ENCODE measurements around the gene MOCS3. TPM values are rescaled to one million over a fixed set of nuclear protein-coding genes. Genes with fewer than 3 reads are reported as not detected.
A peak's percentile ranks its signal among the peaks of the same experiment; 100 is the strongest.
"Not testable (repeated sequence)": the region's sequence is repeated elsewhere in the genome, so short reads cannot be mapped to it uniquely, and the experiment has no call there.

MOCS3 gene
- total RNA-seq, 1 experiment from 2014 or later: 10.1 TPM

DNA sequence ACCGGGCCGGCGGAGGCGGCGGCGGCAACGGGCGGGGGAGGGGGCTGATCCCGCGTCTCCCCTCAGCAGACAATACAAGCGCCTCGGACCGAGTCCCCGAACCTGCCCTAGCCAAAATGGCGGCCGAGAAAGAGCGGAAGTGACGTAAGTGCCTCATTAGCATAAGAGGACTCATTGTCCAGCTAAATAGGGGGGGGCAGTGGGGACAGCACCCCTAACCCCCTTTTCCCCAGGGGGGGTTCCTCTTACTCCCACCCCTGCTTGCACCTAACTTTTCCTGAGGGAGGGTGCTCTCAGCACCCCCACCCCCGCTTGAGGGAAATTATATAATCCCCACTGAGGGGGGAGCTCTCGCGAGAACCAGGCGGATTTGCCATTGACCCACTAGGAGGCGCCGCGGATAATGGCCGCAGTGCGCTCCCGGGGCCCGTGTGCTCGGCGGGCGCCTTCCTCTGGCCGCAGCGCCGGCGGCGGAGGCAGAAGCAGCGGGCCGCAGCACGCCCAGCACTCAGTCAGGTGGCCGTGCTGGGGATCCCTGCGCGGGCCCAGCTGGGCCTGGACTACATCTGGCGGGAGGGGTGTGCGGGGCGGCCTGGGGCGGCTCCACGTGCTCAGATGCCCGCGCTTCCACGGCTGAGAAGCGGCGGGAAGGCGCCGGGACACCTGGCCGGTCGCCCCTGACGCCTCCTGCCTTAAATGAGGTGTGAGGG is 27.2 kb upstream of the MOCS3 start, which contains the start of gene ADNP:
TSS of gene ADNP (minus strand) at position 132 of the 710 bp plus-strand sequence. CDS start 27,441 bp downstream, outside the sequence.
- DNase-seq (ENCODE audit: low read depth): peak; percentile 93

DNA sequence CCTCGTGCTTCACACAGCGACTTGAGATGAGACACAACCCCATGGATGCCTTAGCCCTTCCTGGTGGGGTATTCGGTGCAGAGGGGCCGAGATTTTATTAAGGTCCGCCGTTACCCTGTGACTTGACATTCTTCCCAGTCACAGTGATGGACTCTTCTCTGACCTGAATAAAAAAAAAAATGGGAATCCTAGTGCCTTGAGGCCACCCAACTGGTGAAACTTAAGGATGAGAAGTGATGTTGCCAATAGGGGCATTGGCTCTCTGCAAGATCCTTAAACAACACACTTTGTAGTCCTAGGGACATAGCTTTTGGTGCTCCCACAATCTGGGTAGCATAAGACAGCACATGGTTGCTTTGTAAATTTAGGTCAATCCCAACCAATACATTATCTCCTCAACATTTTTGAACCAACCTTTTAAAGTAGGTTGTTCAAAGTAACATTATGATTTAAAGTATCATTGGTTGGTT is 26.6 kb upstream of the MOCS3 start:
- DNase-seq (ENCODE audit: low read depth): no peak

DNA sequence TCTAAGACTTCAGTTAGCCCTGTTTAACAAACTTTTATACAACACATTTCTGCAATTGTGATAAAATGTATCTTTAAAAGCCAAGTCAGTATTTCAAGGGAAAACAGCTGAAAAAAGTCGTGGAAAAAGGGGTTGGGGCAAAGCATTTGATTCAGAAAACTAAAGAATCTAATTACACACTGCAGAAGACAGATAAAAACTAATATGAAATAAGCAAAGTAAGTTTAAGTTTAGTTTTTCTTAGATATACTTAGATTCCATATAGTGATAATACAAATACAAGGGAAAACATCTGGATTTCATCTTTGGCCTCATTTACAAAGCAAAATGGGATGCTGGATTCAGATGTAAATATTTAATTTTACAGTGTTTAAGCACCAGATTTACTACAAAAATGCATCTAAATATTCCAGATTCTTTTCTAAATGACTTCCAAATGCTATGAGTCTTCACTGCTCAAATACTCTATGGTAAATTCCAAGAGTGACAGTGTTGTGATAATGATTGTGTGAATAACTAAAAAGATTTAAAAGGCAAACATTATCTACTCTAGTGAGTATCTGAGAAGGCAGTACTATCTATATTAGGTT is 25.8 kb upstream of the MOCS3 start:
- no peak for DNase-seq (ENCODE audit: low read depth)

DNA sequence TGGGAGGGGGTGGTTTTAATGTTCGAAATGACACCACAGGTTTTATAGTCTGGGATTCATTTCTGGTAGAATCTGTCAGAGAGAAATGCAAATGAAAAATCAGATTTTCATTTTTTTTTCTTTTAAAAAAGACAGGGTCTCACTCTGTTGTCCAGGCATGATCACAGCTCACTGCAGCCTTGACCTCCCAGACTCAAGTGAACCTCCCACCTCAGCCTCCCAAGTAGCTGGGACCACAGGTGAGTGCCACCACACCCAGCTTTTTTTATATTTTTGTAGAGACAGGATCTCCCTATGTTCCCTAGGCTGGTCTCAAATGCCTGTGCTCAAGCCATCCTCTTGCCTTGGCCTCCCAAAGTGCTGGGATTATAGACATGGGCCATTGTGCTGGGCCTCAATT is 25.0 kb upstream of the MOCS3 start:
- no peak for DNase-seq (ENCODE audit: low read depth)

DNA sequence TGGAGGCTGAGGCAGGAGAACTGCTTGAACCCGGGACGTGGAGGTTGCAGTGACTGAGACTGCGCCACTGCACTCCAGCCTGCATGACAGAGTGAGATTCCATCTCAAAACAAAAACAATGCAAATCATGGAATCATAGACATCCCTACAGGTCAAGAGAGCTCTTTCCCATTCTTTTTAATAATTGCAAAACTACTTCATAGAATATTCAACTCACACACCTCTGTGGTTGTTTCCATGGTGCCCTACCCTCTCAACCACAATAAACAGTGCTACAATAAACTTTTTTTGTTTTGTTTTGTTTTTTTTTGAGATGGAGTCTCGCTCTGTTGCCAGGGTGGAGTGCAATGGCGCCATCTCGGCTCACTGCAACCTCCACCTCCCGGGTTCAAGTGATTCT is 15.5 kb upstream of the MOCS3 start:
- no peak for DNase-seq (ENCODE audit: low read depth)

DNA sequence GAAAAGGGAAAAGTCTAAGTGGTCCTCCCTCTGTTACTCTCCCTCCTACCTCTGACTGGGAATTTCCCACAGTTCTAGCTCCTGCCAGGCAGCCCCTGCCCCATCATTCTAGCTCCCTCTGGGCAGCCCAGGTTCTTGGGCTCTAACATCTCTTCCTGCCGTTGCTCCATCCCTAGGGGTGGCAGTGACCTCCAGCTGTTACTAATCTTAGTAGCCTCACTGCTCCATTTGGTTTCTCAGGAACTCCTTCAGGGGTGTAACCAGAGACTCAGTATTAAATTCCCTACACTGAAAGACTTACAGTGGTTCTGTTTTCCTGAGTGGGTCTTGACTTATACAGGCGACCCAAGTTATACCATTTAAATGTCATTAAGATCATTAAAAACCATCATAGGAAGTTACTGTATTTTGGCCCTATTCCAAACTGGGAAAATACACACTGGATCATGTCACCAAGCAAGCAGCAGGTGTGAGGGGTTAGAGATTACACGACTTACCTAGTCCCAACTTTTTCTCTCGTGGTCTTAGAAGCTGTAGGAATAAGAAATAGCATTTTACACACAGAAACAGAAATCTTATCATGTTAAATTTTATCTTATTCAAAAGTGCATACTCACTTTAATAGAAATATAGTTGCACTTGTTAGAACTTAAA is 10.4 kb upstream of the MOCS3 start:
- no peak for DNase-seq (ENCODE audit: low read depth)

DNA sequence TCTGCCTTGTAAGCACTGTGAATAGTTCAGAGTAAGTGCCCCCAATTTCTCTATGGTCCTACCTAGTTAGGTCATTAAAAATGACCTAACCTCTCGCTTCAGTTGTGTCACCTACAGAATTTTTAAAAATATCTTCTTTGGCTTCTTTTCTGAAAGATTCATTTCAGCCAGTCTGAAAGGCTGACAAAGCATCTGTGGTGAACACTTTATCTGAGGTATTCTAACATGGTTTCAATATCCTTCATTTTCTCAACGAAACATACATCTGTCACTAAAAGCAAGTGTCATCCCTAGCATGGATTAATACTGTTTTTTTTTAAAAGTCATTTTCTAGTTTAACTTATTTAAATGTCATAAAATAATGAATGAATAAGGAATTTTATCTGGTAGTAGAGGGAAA is 5.4 kb upstream of the MOCS3 start:
- no peak for DNase-seq (ENCODE audit: low read depth)

DNA sequence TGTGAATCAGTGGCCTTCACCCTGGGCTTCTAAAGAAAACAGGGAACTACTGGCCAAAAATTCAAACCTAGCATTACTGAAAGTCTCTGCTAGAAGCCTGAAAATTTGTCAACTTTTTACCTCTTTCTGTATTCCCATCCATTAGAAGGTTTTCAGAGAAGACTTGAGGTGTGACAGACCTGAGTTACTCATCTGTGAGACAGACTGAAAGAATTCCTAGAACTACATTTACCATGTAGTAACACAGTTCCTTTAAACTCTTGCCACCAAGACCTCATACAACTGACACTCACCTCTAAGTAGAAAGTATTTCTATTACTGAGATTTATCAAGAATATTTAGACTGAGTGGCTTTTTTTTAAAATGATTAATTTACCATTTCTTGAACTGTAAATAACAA is 4.8 kb upstream of the MOCS3 start:
- no peak for DNase-seq (ENCODE audit: low read depth)

DNA sequence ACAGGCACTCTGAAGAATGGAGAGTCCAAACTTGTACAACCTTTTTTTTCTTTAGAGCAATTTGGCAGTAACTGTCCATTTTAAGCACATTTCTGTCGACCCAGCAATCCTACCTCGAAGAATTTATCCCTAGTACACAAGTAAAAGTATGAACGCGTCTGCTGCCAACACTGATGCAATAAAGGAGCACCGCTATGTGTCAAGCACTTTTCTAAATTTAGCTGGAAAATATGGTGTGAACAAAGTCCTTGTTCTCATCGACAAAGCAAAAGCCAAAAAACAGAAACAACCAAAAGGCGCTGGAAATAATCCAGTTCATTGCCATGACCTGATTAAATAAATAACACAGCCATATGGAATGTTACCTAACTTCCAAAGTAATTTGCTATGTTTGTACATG is 1.3 kb upstream of the MOCS3 start:
- no peak for DNase-seq (ENCODE audit: low read depth)

DNA sequence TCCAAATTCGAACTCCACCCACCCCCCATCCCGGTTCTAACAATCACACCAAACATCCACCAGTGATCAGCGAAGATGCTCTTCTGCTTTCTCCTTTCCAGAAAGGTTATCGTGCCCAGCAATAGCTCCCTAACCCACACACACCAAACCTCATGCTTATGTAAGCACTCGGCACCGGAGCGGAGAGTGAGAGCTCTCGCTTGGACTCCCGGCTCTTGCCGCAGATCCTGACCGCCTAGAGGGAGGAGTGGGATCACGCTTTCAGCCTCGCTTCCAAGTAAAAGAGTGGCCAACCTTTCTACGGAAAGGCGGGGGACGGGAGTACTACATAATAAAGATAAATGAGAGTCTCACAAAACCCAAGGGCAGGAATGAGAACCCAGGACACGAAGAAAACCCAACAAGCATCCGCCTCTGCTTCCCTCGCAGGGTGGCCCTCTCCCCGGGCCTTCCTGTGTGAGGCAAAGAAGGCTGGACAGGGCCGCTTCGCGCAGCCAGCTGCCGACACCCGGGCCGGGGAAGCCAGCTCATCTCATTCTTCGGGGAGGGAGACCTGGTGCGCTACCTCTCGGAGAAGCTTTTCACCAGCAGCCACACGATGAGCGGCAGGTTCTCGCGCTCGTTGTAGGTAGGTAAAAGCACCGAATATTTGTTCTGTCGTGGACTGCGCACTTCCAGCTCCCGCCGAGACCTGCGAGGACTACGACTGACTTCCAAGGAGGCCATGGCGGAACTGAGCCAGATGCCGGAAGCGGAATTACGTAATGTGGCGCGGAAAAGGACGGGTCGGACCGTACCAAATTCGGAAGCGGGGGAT is 612 bp upstream of the MOCS3 start, which contains the start of gene DPM1:
TSS of gene DPM1 (minus strand) at position 735 of the 817 bp plus-strand sequence. CDS start at position 726, 9 bp downstream.
- DNase-seq (ENCODE audit: low read depth): peak; percentile 92

DNA sequence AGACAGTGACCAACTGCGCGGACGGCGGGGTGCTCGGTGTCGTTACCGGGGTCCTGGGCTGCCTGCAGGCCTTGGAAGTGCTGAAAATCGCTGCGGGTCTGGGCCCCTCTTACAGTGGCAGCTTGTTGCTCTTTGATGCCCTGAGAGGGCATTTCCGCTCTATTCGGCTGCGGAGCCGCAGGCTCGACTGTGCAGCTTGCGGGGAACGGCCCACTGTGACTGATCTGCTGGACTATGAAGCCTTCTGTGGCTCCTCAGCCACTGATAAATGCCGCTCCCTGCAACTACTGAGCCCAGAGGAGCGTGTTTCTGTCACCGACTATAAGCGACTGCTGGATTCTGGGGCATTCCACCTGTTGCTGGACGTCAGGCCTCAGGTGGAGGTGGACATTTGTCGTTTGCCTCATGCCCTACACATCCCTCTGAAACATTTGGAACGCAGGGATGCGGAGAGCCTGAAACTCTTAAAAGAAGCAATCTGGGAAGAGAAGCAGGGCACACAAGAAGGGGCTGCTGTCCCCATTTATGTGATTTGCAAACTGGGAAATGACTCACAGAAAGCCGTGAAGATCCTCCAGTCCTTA is 1.0 kb downstream of the MOCS3 start:
- DNase-seq (ENCODE audit: low read depth): no peak

DNA sequence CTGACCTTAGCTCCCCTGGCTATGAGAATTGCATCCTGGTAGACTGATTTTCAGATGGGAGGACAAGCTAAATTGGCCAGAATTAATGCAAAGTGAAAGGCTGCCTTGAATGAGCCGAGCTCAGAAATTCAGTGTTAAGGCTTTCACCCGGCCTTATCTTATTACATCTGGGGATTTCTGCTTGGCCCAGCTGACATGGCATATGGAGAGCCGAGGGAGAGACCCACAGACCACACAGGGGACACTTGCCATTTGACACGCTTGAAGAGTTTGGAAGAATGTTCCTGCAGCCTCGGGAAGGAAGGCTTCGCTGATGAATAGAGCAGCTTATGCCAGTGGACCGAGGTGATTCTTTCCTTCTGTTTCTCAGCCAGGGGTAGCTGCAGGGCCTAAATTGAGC is 9.0 kb downstream of the MOCS3 start:
- DNase-seq (ENCODE audit: low read depth): peak; percentile 77

DNA sequence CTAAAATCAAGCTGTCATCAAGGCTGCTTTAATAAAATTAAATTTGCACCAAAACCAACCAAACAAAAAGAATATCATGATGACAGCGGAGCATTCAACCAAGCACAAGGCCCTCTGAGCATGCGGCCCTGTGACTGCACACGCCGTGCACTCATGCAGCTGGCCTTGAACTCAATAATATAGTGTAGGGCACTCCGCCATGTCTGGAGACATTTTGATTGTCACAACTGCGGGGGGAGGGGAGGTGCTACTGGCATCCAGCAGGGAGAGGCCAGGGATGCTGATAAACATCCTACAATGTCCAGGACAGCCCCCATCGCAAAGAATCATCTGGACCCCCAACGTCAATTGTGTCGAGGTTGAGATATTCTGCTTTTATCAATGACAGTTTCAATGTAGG is 9.7 kb downstream of the MOCS3 start:
- no peak for DNase-seq (ENCODE audit: low read depth)

DNA sequence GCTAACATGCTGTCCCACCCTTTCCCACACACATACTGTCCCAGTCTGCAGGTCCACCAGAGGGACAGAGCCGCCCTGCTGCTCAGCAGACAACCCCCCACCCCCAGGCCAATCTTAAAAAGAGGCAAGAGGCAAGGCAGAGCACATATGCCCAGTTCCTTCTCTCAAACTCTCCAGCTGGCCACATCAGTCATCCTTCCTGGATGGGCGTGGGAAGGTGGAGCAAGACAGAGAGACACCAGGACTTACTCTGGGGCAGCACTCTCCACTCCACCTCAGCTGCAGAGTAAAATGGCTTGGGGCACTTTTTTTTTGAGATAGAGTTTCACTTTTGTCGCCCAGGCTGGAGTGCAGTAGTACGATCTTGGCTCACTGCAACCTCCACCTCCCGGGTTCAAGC is 10.8 kb downstream of the MOCS3 start:
- DNase-seq (ENCODE audit: low read depth): peak; percentile 40

DNA sequence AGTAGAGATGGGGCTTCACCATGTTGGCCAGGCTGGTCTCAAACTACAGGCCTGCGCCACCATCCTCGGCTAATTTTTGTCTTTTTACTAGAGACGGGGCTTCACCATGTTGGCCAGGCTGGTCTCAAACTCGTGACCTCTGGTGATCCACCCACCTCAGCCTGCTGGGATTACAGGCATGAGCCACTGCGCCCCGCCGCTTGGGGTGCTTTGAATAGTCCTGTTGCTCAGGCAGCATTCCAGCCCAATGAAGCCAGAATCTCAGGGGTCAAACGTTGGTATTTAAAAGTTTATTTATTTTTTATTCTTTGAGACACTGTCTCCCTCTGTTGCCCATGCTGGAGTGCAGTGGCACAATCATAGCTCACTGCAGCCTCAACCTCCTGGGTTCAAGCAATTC is 11.3 kb downstream of the MOCS3 start:
- DNase-seq (ENCODE audit: low read depth): no peak

DNA sequence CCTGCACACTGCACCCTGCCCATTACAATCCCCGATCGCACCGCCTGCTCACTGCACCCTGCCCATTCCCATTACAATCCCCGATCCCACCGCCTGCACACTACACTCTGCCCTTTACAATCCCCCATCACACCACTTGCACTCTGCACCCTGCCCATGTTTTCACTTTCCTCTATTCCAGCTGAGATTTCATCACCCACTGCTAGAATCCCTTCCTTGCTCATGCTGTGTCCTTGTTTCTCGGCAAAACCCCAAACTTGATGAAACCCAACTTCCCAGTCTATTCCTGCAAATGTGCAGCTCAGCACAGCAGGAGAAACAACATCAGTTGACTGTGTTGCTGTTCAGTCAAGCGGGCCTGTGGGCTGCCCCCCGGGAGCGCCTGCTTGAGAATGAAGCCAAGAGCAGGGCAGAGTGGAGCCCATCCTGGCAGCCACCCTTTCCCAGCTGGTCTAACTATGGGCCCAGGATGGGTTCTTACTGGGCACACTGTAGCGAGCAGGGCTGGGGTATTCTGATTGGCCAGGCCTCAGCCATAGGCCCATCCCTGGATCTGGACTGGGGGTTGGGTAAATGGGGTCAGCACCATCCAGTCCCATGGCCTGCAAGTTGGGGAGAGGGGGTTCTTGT is 17.2 kb downstream of the MOCS3 start:
- DNase-seq (ENCODE audit: low read depth): no peak

DNA sequence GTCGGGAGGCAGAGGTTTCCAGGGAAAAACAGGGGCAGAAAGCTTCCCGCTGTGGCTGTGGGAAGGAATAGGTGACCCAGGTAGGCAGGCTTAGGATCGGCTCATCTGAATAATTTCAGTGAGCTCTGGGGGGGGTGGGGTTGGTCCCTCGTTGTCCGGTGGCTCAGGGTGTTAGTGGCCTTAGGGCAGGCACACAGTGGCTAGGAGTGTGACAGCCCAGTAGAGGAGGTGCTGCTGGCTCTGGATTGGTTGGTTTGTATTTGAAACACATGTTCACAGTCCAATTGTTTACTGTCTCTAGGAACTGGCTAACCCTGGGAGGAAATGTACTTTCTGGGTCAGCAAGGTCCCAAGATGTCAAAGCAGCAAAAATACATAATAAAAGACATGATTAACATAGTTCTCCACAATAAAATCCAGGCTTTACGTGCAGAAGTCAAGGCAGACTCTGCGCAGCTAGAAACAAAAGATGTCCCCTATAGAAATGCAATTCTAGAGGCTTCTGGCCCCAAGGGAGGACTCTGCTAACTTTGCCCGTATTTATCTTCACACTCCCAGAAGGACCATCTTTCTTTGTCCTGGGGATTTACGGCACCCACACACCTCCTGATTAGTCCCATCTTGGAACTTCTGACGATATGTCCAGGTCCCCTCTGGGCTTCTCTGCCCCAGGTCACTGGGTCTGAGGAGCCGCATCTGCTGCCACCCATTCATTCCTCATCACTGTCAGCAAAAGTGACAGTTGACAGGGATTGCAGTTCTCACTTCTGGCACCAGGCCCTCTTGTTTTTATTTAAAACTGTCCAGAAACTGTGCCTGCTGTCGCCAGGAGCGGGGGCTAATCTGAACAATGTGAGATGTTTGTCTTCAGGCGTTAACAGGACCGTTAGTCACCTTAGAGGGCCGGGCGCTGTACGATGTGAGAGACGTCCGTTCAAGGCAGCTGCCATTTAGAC is 18.7 kb downstream of the MOCS3 start:
- no peak for DNase-seq (ENCODE audit: low read depth)

DNA sequence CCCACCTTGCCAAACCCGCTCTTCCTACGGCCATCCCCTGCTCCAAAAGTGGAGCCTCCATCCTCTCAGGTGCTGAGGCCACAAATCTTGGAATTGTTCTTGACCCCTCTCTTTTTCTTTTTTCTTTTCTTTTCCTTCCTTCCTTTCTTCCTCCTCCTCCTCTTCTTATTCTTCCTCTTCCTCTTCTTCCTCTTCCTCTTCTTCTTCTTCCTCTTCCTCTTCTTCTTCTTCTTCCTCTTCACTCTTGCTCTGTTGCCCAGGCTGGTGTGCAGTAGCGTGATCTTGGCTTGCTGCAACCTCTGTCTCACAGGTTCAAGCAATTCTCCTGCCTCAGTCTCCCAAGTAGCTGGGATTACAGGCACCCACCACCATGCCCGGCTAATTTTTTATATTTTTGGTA is 19.9 kb downstream of the MOCS3 start:
- DNase-seq (ENCODE audit: low read depth): not testable (repeated sequence)

DNA sequence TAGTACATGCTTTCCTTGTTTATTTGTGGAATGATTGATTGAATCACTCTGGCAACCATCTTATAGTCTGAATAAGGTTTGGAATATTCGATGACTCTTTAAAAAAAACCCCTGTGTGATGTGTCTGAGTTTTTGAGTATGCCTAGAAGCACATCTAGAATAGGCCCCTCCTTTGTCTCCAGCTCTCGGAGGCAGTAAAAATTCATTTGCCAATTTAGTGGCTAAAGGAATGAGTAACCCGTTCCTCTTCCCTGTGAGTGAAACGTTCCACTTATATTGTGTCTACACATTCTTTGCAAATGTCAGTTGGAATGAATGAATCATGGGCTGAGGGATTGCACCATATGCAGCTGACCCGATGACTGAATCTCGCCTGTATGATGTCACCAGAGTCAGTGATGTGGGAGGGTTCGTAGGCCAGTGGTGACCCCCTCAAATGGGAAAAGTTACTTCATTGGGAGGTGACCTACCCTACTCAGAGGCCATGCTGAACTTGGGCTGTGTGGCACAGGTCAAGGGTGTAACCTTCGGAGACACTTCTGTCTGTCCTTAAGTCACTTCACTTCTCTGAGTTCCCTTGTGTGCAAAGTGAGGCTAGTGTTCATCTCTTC is 21.6 kb downstream of the MOCS3 start:
- DNase-seq (ENCODE audit: low read depth): peak; percentile 98

Data from RPMI7951 (cell line).